Measurements from ENCODE around the gene SALL1. TPM values are rescaled to one million over a fixed set of nuclear protein-coding genes. Genes with fewer than 3 reads are reported as not detected.

Gene SALL1
- total and polyA plus RNA-seq, 2 of the 8 experiments (the other 6 are each of a cell fraction or from before 2014, with no cell fraction given): 33.7 to 56.8 TPM

DNA sequence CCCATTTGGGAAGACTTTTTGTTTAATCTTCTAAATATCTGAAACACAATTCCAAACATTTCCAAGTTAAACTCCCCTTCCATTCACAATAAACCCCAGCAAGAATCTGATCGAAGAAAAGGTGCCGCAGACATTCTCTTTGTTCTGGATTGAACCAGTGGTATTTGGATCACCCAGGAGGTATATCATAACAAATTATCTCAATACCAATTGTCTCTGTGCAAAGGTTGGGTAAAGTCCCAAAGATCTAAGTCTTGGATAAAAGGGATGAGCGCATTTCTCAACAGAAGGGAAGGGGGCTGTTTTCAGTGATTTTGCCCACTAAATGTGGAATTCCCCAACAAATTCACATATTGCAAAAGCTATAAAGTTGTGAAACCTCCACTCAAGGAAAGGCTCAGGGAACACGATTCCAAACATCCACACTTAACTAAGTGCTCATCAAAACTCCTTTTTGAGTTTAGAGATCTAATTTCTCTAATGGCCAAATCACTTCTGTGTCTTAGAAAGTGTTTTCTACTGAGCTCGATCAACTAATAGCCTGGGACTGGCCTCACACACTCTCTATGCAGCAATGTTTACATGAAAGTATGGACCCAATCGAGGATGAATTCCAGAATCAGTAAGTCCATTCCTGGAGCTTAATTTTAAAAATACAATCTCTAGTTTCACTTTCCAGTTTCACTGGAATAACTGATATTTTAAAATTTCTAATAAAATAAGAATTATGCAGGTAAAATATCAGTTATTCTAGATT is 30.9 kb downstream of the SALL1 start (continued):
- TF ChIP-seq PHF8 (conservative IDR thresholded peaks at IDR 0.05; ENCODE audit: low read depth, low read length): no peak
- TF ChIP-seq EGR1 (IDR thresholded peaks at IDR 0.05; ENCODE audit: borderline replicate concordance, low read depth, low read length): no peak
- TF ChIP-seq NANOG (IDR thresholded peaks at IDR 0.05; ENCODE audit: insufficient read depth, low read depth, low read length, poor library complexity, severe bottlenecking): no peak

All from H1 (cell line).